PC-3 (cell line): ENCODE results near the gene CACNA1C. TPM values are rescaled to one million over a fixed set of nuclear protein-coding genes. Genes with fewer than 3 reads are reported as not detected.

ENCODE experiments used
- ATAC-seq: fragments of 200-7000 bp; cut with Tn5 transposase; 2 replicates; pipeline ENCODE4 v1.9.1; 2020; ENCODE audit warnings: mild to moderate bottlenecking, moderate library complexity
- BruUV-seq: library from RNA; stranded (reverse); fragments of 400-500 nt; replicated peaks from 2 replicates; lab custom pipeline; 2021; lab: Mats Ljungman, UMichigan
- CTCF ChIA-PET: fragments of 300-600 bp; sonication (Branson Sonifier 250); formaldehyde crosslinking; loops from one replicate; lab custom pipeline; 2022; ENCODE audit warnings: antibody characterized with exemption; lab: Charles Lee
- POLR2A ChIA-PET: fragments of 300-600 bp; sonication (Branson Sonifier 250); formaldehyde crosslinking; loops from one replicate; lab custom pipeline; 2022; ENCODE audit warnings: antibody characterized with exemption; ENCODE audit not compliant: unreplicated experiment; lab: Charles Lee
- DNase-seq: peaks from one replicate; pipeline ENCODE4 v3.0.0-alpha.2; 2015
- H2AFZ ChIP-seq: fragments of 300-600 bp; sonication (generic); 2 replicates; pipeline ENCODE4 v1.6.0; 2016; ENCODE audit warnings: antibody characterized with exemption, low read length
- H3F3A ChIP-seq: fragments of 300-600 bp; sonication (generic); one replicate; pipeline ENCODE4 v1.6.0; 2017; ENCODE audit warnings: antibody characterized with exemption, low read length, control low read depth, mild to moderate bottlenecking; ENCODE audit not compliant: unreplicated experiment
- H3K27ac ChIP-seq: fragments of 300-600 bp; sonication (generic); 2 replicates; pipeline ENCODE4 v1.5.1; 2016; ENCODE audit warnings: mild to moderate bottlenecking, low read length
- H3K27me3 ChIP-seq: fragments of 300-600 bp; sonication (generic); 2 replicates; pipeline ENCODE4 v1.6.1; 2016; ENCODE audit warnings: low read length, mixed read lengths
- H3K36me3 ChIP-seq: fragments of 300-600 bp; sonication (generic); 2 replicates; pipeline ENCODE4 v1.6.1; 2016; ENCODE audit warnings: low read depth, mixed run types, low read length, mixed read lengths
- H3K4me1 ChIP-seq: fragments of 300-600 bp; sonication (generic); 2 replicates; pipeline ENCODE4 v1.5.1; 2016; ENCODE audit warnings: low read length; ENCODE audit not compliant: insufficient read depth
- H3K4me2 ChIP-seq: fragments of 300-600 bp; sonication (generic); 2 replicates; pipeline ENCODE4 v1.6.0; 2016; ENCODE audit warnings: low read length
- H3K4me3 ChIP-seq: fragments of 300-600 bp; sonication (generic); 2 replicates; pipeline ENCODE4 v1.5.1; 2016; ENCODE audit warnings: mild to moderate bottlenecking, low read length, mixed read lengths
- H3K79me2 ChIP-seq: fragments of 300-600 bp; sonication (generic); 2 replicates; pipeline ENCODE4 v1.6.1; 2017; ENCODE audit warnings: low read length, mixed read lengths
- H3K9ac ChIP-seq: fragments of 300-600 bp; sonication (generic); 2 replicates; pipeline ENCODE4 v1.6.0; 2016; ENCODE audit warnings: mild to moderate bottlenecking, low read length
- H3K9me2 ChIP-seq: fragments of 300-600 bp; sonication (generic); replicated peaks from 2 replicates; pipeline ENCODE4 v1.6.1; 2016; ENCODE audit warnings: mixed run types, low read length, mixed read lengths
- H3K9me3 ChIP-seq: fragments of 300-600 bp; sonication (generic); 2 replicates; pipeline ENCODE4 v1.6.1; 2016; ENCODE audit warnings: low read length, mixed read lengths
- H4K20me1 ChIP-seq: fragments of 300-600 bp; sonication (generic); 2 replicates; pipeline ENCODE4 v1.6.1; 2016; ENCODE audit warnings: low read length, mixed read lengths
- EZH2 ChIP-seq: fragments of 300-600 bp; sonication (generic); IDR thresholded peaks from one replicate; pipeline ENCODE4 v1.6.1; 2017; ENCODE audit warnings: antibody characterized with exemption, mild to moderate bottlenecking, low read length; ENCODE audit not compliant: unreplicated experiment
- EZH2phosphoT487 ChIP-seq: fragments of 300-600 bp; sonication (generic); IDR thresholded peaks from 2 replicates; pipeline ENCODE4 v1.6.1; 2018; ENCODE audit warnings: mild to moderate bottlenecking, antibody characterized with exemption, low read length, borderline replicate concordance
- intact Hi-C: fragments of 100-400 bp; cut with micrococcal nuclease; formaldehyde crosslinking; loops from 2 replicates; pipeline ENCODE4 v1.9.0; 2023
- total RNA-seq: library from RNA; depleted of rRNA; stranded (reverse); fragments of >200 nt; gene quantifications from 2 replicates; pipeline ENCODE4 v1.2.3, GENCODE V29; 2014
- TF ChIP-seq, protein P1 (sequence below): fragments of 300-600 bp; sonication (generic); conservative IDR thresholded peaks from 2 replicates; pipeline ENCODE4 v1.5.1; 2017; ENCODE audit warnings: antibody characterized with exemption, low read depth, mild to moderate bottlenecking, low read length

The CACNA1C gene
- total RNA-seq, 1 experiment from 2014 or later: not detected

DNA sequence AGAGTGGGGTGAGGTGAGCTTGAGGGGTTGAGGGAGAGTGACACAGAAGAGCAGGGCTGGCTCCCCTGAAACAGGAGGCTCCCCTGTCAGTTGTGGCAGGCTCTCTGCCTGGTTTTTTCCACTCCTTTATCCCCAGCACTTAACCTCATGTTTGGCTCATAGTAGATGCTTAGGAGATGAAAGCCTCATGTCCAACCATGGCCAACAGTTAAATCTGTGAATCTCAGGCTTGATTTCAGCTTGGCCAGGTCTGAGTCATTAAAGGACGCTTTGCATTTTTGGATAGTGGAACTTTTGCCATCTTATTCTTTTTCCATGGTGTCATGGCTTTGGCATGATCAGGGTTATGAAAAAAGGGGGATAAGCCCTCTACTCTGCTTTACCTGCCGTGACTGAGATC is 117.2 kb downstream of the CACNA1C start:
- CTCF ChIA-PET: no interaction called here
- H3F3A ChIP-seq: no peaks in the 10 kb centered on the region
- intact Hi-C loops: no loop called here

GRCh38 chr12:2170376-2170775 is 117.6 kb downstream of the CACNA1C start:
- ATAC-seq: no peak
- intact Hi-C loops: no loop called here
- Histone ChIP-seq H3K9me3 (no peaks in the 10 kb centered on the region), H3K4me3 (no peak overlapping the region), H3K27me3 (peaks cover 42% of the 10 kb centered on the region), H3K9ac (no peak overlapping the region), H3K9me2 (no peaks in the 10 kb centered on the region), H3K79me2 (no peaks in the 10 kb centered on the region), H3K27ac (no peak overlapping the region), H4K20me1 (no peaks in the 10 kb centered on the region), H3K36me3 (no peaks in the 10 kb centered on the region), H3K4me1 (peaks cover 4% of the 10 kb centered on the region; the same call in 1 of the 2 replicates), H2AFZ (no peak overlapping the region), H3K4me2 (no peak overlapping the region), H3F3A (no peaks in the 10 kb centered on the region)
- ChIA-PET CTCF (no interaction called here), POLR2A (no interaction called here)
- TF ChIP-seq EZH2phosphoT487 (no peak), EZH2 (no peak)
- TF ChIP-seq, protein P1, sequence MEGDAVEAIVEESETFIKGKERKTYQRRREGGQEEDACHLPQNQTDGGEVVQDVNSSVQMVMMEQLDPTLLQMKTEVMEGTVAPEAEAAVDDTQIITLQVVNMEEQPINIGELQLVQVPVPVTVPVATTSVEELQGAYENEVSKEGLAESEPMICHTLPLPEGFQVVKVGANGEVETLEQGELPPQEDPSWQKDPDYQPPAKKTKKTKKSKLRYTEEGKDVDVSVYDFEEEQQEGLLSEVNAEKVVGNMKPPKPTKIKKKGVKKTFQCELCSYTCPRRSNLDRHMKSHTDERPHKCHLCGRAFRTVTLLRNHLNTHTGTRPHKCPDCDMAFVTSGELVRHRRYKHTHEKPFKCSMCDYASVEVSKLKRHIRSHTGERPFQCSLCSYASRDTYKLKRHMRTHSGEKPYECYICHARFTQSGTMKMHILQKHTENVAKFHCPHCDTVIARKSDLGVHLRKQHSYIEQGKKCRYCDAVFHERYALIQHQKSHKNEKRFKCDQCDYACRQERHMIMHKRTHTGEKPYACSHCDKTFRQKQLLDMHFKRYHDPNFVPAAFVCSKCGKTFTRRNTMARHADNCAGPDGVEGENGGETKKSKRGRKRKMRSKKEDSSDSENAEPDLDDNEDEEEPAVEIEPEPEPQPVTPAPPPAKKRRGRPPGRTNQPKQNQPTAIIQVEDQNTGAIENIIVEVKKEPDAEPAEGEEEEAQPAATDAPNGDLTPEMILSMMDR: no peak
- no peak for DNase-seq
- BruUV-seq: no TSS peak

More for the DNA sequence above, 117.2 kb downstream of the CACNA1C start:
- Histone ChIP-seq H3K4me1 (peaks cover 4% of the 10 kb centered on the region; the same call in 1 of the 2 replicates), H3K27ac (no peak overlapping the region), H3K9me3 (no peaks in the 10 kb centered on the region), H3K9me2 (no peaks in the 10 kb centered on the region), H3K36me3 (no peaks in the 10 kb centered on the region), H3K4me3 (no peak overlapping the region), H4K20me1 (no peaks in the 10 kb centered on the region), H3K27me3 (peaks cover 39% of the 10 kb centered on the region), H3K79me2 (no peaks in the 10 kb centered on the region), H2AFZ (no peak overlapping the region), H3K4me2 (no peak overlapping the region), H3K9ac (no peak overlapping the region)
- BruUV-seq: no TSS peak
- TF ChIP-seq EZH2 (no peak), EZH2phosphoT487 (no peak)
- POLR2A ChIA-PET: no interaction called here
- no peak for DNase-seq
- no peak for ATAC-seq

GRCh38 chr12:2171672-2172426 is 119.1 kb downstream of the CACNA1C start:
- Histone ChIP-seq H3K9ac (no peak overlapping the region), H3K36me3 (no peaks in the 10 kb centered on the region), H3K79me2 (no peaks in the 10 kb centered on the region), H3K4me3 (no peak overlapping the region), H3K4me2 (no peak overlapping the region), H4K20me1 (no peaks in the 10 kb centered on the region), H3F3A (no peaks in the 10 kb centered on the region), H2AFZ (no peak overlapping the region), H3K27me3 (peaks cover 56% of the 10 kb centered on the region), H3K27ac (no peak overlapping the region), H3K9me3 (no peaks in the 10 kb centered on the region), H3K4me1 (peaks cover 4% of the 10 kb centered on the region; the same call in 1 of the 2 replicates), H3K9me2 (no peaks in the 10 kb centered on the region)
- CTCF ChIA-PET: no interaction called here
- POLR2A ChIA-PET: no interaction called here
- DNase-seq (no peak), ATAC-seq (no peak)
- intact Hi-C loops: no loop called here
- BruUV-seq: no TSS peak
- TF ChIP-seq, protein P1: no peak
- no peak for TF ChIP-seq EZH2phosphoT487
- TF ChIP-seq EZH2: no peak
